Stomach (tissue), 4 donors: ENCODE measurements around the gene MICAL3.

Experiments used
- EP300 ChIP-seq: sonication (generic); formaldehyde crosslinking; IDR thresholded peaks from one replicate; pipeline ENCODE4 v1.6.1; 2017; ENCODE audit warnings: antibody characterized with exemption
- POLR2A ChIP-seq, 4 donors: fragments of 450-650 bp; IDR thresholded peaks; one replicate each; pipeline ENCODE4 v1.6.1; 2016; ENCODE audit warnings: antibody characterized with exemption in 4 of 4, control low read depth in 2 of 4, mild to moderate bottlenecking in 1 of 4, moderate library complexity in 1 of 4
- POLR2AphosphoS5 ChIP-seq, 3 donors: sonication (generic); formaldehyde crosslinking; IDR thresholded peaks; one replicate each; pipeline ENCODE4 v1.6.1; 2016; ENCODE audit warnings: antibody characterized with exemption in 3 of 3
- TF ChIP-seq, protein P1 (sequence below), 7 experiments: fragments of 450-650 bp in 4 of 7; fragments of 200-600 bp in 3 of 7; sonication (generic) in 3 of 7; IDR thresholded peaks; one replicate each; pipeline ENCODE4 v1.5.1; 2016 to 2019; ENCODE audit warnings: antibody characterized with exemption in 7 of 7, control low read depth in 2 of 7, mild to moderate bottlenecking in 1 of 7

DNA sequence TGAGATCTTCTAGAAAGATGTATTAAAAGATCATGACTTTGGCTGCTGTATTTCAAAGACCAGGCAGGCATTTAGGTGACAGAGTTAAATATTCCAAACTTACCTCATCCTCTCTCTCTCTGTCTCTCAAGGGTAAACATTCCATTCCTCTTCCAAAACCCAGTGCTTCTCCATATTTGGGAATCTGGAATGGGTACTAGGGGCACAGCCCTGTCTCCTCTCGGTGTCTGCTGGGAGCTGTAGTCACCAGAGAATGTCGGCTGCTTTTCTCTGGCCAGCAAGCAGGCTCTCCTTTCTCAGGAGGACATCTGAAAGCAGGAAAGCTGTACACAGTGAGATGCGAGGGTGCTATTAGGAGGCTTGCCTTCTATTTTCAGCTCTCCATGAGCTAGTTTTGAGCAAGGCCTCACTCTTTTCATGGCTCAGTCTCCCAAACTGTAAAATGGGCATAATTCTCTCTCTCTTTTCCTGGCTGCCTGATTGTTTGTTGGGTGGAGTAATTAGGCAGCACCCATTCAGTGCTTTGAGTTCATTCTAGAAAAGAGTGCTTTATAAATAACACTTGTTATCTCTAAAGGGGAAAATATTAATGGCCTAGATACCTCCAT, 44.1 kb upstream of the MICAL3 start:
- TF ChIP-seq, protein P1, sequence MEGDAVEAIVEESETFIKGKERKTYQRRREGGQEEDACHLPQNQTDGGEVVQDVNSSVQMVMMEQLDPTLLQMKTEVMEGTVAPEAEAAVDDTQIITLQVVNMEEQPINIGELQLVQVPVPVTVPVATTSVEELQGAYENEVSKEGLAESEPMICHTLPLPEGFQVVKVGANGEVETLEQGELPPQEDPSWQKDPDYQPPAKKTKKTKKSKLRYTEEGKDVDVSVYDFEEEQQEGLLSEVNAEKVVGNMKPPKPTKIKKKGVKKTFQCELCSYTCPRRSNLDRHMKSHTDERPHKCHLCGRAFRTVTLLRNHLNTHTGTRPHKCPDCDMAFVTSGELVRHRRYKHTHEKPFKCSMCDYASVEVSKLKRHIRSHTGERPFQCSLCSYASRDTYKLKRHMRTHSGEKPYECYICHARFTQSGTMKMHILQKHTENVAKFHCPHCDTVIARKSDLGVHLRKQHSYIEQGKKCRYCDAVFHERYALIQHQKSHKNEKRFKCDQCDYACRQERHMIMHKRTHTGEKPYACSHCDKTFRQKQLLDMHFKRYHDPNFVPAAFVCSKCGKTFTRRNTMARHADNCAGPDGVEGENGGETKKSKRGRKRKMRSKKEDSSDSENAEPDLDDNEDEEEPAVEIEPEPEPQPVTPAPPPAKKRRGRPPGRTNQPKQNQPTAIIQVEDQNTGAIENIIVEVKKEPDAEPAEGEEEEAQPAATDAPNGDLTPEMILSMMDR (IDR thresholded peaks at IDR 0.05) = no peak
- no peak for TF ChIP-seq POLR2A (IDR thresholded peaks at IDR 0.05)
- TF ChIP-seq POLR2AphosphoS5 (IDR thresholded peaks at IDR 0.05) = peak in 2 of 3 donors; percentile 24 to 43
- no peak for TF ChIP-seq EP300
